ENCODE measurements around the gene DLK1.

DLK1 gene

GRCh38 chr14:100734031-100734990, 7.6 kb downstream of the DLK1 start:
- DNase-seq = no peak

DNA sequence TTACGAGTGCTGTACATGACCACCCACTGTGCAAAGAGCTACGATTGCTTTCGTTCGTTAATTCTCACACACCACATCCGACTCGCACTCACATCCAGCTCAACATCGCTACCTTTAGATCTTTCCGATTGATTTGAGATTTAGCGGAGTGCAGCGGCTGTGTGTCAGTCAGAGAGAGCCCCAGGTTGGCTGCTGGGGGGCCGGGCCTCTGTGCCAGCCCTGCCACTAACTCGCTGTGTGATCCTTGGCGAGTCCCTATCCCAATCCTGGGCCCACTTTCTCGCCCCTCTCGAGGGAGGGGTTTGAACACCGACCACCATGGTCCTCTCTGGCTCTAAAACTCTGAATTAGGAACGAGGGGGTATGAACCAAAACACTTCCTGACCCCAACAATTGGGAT, 8.6 kb downstream of the DLK1 start:
- DNase-seq = no peak

DNA sequence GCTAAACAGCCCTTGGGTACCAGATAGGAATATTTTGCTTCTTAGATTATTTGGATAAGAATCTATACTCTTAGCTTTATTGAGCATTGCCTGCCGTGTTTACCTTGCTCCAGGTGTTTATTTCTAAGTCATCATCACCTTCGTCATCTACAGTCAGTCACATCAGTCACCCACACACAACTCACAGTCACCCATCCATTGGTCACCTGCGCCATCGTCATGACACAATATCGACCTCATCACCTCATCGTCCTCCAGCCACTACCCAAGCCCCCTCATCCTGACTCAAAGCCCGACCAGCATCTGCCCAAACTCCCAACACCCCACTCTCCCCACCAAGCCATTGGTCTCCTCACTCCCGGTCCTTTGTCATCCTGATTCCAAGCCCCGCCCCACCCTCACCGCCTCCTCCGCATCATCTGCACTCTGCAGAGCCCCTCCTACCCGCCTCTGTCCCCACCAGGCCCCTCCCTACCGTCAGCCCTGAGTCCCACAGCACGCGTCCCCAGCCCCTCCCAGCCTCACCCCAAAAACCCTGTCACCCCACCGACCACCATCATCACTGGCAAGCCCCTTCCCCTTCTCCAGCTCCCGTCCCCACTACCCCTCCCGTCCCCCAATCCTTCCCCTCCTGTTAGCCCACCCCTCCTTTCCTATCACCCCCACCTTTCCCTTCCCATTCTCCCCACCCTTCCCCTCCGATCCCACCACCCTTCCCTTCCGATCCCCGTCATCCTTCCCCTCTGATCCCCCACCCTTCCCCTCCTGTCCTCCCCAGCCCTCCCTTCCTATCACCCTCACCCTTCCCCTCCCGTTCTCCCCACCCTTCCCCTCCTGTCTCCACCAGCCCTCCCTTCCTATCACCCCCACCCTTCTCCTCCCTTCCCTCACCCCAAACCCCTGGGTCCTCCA, 9.8 kb downstream of the DLK1 start:
- no peak for DNase-seq

- DNase-seq = no peak
Measured at GRCh38 chr14:100737526-100737925, 10.8 kb downstream of the DLK1 start.

DNA sequence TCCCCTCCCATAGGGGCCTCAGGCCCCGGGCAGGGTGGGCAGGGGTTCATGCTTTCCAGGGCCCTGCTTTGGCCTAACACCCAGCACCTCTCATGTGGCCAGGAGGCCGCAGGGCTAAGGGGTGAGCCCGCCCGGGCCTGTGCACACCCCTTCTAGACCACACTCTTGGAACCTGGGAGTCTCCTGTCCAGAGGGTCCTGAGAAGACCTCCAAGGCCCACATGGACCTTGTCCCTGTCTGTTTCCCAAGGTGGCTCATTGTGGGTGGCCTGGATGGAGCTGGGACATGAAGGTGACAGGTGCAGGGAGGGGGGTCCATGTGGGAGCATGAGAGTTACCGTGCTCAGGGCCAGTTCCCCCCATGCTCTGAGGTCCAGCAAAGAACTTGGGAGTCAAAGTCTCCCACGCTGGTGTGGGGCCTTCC, 11.6 kb downstream of the DLK1 start:
- DNase-seq = no peak

DNA sequence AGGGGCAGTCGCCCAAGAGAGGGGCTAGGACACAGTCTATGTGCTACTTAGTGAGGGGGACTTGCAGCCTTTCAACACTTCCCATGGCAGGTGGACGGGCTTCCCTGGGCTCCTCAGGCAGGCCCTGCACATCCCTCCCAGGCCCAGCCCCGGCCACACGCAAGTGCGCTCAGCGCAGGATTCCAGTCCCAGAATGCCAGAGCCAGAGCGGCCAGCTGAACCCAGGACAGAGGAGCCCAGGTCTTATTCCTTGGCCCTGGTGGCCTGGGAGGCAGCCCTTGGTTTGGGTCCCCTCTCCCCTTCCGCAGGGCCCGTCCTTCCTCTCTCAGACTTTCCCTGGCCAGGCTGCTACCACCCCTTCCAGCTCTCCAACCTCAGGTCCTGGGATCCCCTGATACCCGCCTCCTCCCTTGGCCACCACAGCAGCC, 12.0 kb downstream of the DLK1 start:
- no peak for DNase-seq

- DNase-seq = no peak
Measured at GRCh38 chr14:100739306-100739705, 12.6 kb downstream of the DLK1 start.

- no peak for DNase-seq
Measured at GRCh38 chr14:100740196-100740825, 13.6 kb downstream of the DLK1 start.

GRCh38 chr14:100740929-100741328, 14.2 kb downstream of the DLK1 start:
- DNase-seq = no peak

DNA sequence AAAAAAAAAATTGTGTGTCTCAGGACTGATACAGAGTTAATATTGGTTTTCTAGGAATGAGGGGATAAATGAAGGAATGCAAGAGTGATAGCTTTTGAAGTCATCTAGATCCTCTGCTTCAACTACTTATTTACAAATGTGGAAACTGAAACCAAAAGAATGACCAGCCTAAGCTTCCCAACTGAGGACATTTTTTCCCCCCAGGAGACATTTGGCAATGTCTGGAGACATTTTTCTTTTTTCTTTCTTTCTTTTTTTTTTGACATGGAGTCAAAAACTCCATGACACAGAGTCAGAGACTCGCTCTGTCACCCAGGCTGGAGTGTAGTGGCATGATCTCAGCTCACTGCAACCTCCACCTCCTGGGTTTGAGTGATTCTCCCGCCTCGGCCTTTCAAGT, 15.3 kb downstream of the DLK1 start:
- DNase-seq = no peak

- no peak for DNase-seq
Measured at GRCh38 chr14:100746326-100746725, 19.6 kb downstream of the DLK1 start.

DNA sequence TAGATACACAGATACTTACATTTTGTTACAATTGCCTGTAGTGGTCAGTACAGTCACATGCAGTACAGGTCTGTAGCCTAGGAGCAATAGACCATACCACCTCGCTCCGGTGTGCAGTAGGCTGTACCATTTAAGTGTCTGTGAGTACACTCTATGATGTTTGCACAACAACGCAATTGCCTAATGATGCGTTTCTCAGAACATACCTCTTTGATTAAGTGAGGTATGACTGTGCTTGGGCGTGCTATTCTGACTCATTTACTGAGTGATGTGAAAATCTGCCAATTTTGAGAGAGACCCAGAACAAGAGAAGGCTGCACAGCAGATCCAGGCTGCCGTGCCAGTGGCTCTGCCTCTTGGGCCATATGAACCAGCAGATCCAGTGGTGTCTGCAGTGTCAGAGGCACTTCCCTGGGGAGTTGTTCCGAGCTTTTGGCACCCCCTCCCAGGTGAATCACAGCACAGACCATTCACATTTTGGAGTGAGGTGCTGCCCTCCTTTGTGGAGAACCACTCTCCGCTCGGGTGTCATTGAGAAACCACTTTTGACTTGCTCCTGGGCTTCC, 20.4 kb downstream of the DLK1 start:
- no peak for DNase-seq

GRCh38 chr14:100747736-100748135, 21.0 kb downstream of the DLK1 start:
- DNase-seq = no peak

DNA sequence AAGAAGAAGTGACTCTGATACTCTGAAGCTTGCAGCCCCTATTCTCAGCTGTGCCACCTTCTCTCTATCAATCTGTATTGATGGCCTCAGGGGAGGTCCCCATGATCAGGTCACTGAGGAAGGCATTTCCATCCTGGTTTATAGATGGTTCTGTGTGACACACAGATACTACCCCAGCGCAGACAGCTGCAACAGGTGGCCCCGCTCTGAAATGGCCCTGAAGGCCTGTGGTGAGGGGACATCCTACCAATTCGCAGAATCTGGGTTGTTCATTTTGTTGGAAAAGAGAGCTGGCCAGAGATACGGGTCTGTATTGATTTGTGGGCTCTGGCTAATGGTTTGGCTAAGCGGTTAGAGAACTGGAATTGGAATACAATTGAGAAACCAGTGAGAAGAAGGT, 21.7 kb downstream of the DLK1 start:
- DNase-seq = no peak

- no peak for DNase-seq
Measured at GRCh38 chr14:100748944-100749343, 22.3 kb downstream of the DLK1 start.

DNA sequence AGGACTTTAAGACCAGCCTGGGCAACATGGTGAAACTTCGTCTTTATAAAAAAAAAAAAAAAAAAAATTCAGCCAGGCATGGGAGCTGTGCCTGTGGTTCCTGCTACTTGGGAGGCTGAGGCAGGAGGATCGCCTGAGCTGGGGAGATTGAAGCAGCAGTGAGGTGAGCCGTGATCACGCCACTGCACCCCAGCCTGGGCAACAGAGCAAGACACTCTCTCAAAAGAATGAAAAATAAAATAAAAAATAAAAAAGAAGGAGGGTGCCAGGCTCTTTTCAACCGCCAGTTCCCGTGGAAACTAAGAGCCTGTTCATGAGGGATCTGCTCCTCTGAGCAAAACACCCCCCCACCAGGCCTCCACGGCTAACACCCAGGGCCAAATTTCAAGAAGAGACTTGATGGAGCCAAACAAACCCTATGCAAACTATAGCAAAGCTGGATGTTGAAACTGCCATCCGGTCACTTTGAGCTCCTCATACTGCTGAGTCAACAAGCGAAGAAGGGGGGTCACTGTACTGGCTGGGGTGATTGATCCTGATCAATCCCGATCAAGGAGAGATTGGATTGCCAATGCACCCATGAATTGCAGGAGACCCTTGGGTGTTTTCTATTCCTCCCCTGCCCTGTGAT, 23.4 kb downstream of the DLK1 start:
- DNase-seq = no peak

DNA sequence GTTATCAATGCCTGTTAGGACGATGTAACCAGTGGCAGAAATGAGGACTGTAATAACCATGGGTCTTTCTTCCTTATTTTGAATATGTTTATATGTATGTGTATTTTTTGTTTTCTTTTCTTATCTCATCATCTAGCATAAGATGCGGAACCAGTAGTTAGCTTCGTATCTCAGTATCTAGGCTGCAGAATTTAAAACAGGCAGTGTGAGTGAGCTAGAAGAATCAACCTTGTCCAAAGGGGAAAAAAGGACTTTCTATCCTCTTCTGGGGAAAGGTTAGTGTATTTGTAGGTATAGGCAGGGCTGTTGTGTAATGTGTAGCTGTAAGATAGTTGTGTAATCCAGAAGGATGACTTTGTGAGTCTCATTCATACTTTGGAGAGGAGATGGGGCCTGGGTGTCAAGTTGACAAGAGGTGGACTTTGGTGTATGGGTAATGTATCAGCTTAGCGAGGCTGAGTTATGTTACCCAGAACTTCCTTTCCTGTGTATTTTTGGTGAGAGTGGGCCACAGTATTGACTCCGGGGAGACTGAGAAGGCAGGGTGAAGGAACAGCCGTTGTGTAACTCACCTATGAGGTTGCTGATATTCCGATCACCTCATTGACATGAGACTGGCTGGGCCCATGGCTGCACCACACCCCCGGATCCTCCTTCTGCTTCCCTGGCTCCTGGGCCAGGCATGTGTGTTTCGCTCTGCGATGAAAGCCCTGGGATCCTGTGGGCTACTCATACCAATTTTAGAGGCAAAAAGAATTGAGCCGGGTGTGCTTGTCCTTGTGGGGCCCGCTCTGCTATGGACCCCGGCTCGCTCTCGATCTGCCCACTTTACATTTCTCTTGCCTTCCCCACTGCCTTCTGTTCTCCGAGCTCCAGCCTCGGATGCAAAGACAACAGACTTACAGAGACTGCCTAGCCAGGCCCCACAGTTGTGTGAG, 24.3 kb downstream of the DLK1 start:
- no peak for DNase-seq

DNA sequence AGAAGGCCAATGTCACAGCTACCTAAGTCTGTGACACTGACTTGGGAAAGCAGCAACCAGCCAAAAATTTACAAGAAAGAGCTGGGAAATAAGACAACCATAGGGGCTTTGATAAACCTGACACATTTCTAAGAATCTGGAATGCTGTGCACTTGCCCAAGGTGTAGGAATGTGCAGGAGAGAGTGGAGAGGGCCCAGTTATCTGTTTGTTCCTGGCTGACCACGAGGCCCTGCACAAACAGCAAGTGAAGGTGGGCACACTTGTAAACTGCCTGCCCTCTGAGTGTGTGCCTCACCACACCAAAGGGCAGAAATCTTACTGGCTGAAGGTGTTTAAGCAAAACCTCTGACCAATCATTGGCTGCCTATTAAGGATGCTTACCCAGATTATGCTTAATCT, 27.3 kb downstream of the DLK1 start:
- no peak for DNase-seq

GRCh38 chr14:100755649-100756048, 29.0 kb downstream of the DLK1 start:
- DNase-seq = no peak

GRCh38 chr14:100761481-100761880, 34.8 kb downstream of the DLK1 start:
- no peak for DNase-seq

GRCh38 chr14:100762089-100762515, 35.4 kb downstream of the DLK1 start:
- DNase-seq = no peak

All from central memory CD4-positive, alpha-beta T cell (primary cell).